Measurements from ENCODE around the gene SNAI3. TPM values are rescaled to one million over a fixed set of nuclear protein-coding genes. Genes with fewer than 3 reads are reported as not detected.

Gene SNAI3
- total RNA-seq, 1 donor = not detected

DNA sequence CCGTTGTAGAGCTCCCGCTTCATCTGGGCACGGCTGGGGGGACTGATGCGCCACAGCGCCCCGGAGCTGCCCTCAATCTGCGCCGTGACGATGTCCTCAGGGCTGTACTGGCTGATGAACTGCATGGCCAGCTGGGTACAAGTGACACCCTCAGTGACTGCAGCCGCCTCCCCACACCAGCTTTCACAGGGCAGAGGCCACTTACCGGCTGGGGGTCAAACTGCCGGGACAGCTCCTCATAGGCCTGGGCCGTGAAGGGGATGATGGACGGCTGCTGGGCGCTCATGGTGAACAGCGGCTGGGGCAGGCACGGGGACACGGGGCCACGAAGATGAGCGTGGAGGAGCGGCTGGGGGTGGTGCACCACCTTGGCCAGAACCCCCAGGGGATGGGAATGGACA is 30.3 kb upstream of the SNAI3 start:
- DNase-seq (ENCODE audit: low read depth) = no peak
- no peak overlapping the region for H3K4me3 ChIP-seq (ENCODE audit: low read depth, low read length)
- TF ChIP-seq, protein P1, sequence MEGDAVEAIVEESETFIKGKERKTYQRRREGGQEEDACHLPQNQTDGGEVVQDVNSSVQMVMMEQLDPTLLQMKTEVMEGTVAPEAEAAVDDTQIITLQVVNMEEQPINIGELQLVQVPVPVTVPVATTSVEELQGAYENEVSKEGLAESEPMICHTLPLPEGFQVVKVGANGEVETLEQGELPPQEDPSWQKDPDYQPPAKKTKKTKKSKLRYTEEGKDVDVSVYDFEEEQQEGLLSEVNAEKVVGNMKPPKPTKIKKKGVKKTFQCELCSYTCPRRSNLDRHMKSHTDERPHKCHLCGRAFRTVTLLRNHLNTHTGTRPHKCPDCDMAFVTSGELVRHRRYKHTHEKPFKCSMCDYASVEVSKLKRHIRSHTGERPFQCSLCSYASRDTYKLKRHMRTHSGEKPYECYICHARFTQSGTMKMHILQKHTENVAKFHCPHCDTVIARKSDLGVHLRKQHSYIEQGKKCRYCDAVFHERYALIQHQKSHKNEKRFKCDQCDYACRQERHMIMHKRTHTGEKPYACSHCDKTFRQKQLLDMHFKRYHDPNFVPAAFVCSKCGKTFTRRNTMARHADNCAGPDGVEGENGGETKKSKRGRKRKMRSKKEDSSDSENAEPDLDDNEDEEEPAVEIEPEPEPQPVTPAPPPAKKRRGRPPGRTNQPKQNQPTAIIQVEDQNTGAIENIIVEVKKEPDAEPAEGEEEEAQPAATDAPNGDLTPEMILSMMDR (IDR thresholded peaks at IDR 0.05; ENCODE audit: insufficient read depth, low read length) = no peak

DNA sequence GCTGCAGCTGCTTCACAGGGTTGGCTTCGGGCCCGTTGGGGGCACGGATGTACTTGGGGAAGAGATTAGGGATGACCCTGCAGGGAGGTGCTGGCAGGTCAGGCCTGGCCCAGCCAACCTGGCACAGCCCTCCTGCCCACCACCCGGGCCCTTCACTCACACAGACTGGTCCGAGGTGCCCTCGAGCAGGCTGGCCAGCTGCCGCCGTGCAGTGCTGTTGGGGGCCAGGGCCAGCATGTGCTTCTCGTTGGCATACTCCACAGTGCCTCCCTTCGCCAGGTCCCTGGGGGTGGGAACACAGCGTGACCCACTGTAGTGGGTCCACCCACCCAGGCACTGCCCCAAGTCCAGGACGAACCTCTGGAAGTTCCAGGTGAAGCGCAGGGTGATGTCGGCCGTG is 29.9 kb upstream of the SNAI3 start:
- TF ChIP-seq, protein P1 (IDR thresholded peaks at IDR 0.05; ENCODE audit: insufficient read depth, low read length) = no peak
- H3K4me3 ChIP-seq (ENCODE audit: low read depth, low read length) = no peak overlapping the region
- no peak for DNase-seq (ENCODE audit: low read depth)

DNA sequence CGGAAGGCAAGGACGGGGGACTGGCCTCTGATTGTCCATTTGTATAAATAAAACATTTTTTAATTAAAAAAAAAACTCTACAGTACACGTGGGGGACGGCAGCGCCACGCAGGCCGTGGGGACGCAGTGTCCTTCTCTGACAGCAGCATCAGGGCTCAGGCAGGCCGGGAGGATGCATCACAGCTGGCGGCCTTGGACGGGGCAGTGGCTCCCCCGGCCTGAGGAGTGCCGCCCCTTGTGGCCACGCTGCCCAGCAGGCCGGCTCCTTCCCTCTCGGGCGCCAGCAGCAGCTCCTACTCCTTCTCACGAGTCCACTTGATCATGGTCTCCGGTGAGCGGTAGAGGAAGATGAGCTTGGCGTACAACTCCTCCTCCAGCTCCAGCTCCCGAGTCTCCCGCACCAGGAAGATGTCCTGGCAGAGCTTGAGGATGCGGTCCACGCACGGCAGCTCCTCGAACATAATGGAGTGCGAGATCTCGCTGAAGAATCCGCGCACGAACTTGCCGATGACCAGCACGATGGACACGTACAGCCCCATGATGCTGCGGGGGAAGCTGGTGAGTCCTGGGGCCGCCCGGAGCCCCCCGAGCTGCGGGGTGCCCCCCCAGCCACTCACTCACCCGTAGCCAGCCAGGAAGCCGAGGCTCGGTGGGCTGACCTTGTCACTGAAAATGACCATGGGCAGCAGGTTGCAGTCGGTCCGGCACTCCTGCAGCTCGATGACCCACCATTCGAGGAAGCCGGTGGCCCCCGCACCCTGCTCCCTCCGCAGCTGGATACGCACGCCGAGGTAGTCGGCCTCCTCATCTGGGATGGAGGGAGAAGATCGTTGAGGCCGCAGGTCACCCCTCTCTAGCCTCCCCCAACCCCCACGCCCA is 29.2 kb upstream of the SNAI3 start:
- H3K4me3 ChIP-seq (ENCODE audit: low read depth, low read length) = no peak overlapping the region
- TF ChIP-seq, protein P1 (IDR thresholded peaks at IDR 0.05; ENCODE audit: insufficient read depth, low read length) = no peak
- no peak for DNase-seq (ENCODE audit: low read depth)

DNA sequence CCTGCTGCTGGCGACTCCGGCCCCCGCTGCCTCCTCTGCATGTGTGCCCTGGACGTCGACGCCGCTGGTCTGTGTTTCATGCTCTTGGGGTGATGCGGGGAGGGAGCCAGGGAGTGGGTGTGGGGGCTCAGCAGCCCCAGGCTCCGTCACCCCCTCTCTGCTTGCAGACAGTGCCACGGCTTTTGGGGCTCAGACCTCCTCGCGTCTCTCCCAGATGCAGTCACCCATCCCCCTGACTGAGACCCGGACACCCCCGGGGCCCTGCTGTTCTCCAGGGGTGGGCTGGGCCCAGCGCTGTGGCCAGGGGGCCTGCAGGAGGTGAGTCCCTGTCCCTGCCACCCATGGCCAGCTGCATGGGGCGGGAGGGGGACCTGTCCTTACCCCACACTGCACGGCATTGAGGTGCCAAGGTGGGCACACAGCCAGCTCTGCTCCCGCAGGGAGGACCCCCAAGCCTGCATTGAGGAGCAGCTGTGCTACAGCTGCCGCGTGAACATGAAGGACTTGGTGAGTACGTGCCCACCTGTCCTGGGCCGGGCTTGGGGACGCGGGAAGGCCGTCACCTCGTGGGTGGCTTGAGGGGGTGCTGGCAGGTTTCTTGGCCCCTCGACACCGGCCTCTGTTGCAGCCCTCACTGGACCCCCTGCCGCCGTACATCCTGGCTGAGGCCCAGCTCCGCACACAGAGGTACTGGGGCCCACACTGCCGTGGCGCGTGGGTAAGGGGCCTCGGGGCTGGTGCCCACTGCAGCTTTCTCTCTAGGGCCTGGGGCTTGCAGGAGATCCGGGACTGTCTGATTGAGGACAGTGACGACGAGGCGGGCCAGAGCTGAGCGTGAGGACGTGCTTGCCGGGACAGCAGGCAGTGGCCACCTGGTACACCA is 28.4 kb upstream of the SNAI3 start:
- DNase-seq (ENCODE audit: low read depth) = no peak
- TF ChIP-seq, protein P1 (IDR thresholded peaks at IDR 0.05; ENCODE audit: insufficient read depth, low read length) = no peak
- H3K4me3 ChIP-seq (ENCODE audit: low read depth, low read length) = no peak overlapping the region

DNA sequence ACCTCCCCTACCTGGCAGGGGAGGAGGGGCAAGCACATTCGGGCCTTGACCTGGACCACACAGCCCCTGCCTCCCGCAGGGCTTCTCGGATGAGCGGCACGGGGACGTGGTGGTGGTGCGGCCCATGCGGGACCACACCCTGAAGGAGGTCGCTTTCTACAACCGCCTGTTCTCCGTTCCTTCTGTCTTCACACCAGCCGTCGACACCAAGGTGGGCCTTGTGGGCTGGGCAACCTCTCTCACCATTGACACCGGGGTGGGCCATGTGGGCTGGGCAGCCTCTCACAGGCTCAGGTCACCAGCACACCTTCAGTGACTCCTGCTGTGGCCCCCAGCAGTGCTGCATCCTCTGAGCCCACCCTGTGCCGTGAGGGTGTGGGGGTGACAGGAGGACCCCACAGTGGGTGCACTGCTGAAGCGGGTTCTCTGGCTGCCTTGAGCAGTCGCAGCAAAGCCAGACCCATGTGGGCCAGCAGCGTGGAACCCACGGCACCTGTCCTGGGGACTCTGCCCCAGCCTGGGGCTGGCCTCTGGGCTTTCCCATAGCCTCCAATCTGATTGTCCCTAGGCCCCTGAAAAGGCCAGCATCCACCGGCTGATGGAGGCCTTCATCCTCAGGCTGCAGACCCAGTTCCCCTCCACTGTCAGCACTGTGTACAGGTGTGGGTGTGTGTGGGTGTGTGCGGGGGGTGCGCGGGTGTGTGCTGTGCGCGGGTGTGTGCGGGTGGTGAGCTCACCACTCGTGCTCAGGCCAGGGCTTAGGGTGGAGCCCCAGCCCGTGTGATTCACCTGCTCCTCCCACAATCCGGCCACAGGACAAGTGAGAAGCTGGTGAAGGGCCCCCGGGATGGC is 27.5 kb upstream of the SNAI3 start:
- TF ChIP-seq, protein P1 (IDR thresholded peaks at IDR 0.05; ENCODE audit: insufficient read depth, low read length) = no peak
- no peak for DNase-seq (ENCODE audit: low read depth)
- no peak overlapping the region for H3K4me3 ChIP-seq (ENCODE audit: low read depth, low read length)

DNA sequence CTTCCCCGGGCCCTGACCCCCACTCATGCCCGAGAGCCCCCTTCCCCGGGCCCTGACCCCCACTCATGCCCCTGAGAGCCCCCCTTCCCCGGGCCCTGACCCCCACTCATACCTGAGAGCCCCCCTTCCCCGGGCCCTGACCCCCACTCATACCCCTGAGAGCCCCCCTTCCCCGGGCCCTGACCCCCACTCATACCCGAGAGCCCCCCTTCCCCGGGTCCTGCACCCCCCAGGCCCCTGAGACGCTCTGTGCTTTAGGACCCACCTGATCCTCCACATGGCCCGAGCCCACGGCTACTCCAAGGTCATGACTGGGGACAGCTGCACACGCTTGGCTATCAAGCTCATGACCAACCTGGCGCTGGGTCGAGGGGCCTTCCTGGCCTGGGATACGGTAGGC is 26.7 kb upstream of the SNAI3 start:
- DNase-seq (ENCODE audit: low read depth) = no peak
- TF ChIP-seq, protein P1 (IDR thresholded peaks at IDR 0.05; ENCODE audit: insufficient read depth, low read length) = no peak
- H3K4me3 ChIP-seq (ENCODE audit: low read depth, low read length) = no peak overlapping the region
